T-helper 2 cell (primary cell): ENCODE results near the gene PKDREJ.

Source experiments
- DNase-seq, 5 experiments: peaks; one replicate each; pipeline versions ENCODE4 v3.0.0 to v3.0.0-alpha.2; 2012 to 2022

The PKDREJ gene

DNA sequence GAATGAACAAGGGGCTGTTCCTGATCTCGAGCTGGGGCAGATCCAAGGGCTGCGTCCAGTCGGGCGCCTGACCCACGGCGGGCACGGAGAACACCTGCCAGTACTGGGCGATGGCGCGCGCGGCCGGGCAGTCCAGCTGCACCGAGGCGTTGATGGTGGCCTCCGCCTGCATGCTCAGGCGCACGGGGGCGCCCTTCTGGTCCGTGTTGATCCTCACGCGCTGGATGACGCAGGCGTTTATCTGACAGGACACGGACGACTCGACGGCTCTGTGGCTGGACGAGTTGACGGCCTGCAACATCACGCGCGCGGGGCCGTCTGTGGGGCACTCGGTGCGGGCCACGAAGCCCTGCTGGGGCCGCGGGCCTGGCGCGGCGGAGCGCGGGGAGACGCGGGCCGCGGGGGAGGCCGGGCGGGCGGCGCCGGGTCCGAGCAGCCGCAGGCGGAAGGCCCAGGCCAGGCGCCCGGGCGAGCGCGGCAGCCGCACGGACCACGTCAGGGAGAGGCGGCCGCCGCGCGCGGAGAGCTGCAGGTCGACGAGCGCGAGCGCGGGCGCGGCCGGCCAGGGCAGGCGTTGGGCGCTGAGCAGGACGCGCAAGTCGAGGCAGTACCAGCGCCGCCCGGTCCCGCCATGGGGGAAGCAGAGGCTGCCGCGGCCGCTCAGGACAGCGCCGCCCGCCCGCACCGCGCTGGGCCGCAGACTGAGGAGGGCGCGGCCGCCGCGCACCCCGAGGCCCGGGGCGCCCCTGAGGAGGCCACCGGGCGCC lies 511 bp downstream of the PKDREJ start:
- DNase-seq, result peak in 2 of 5 experiments; percentile 26 to 57

DNA sequence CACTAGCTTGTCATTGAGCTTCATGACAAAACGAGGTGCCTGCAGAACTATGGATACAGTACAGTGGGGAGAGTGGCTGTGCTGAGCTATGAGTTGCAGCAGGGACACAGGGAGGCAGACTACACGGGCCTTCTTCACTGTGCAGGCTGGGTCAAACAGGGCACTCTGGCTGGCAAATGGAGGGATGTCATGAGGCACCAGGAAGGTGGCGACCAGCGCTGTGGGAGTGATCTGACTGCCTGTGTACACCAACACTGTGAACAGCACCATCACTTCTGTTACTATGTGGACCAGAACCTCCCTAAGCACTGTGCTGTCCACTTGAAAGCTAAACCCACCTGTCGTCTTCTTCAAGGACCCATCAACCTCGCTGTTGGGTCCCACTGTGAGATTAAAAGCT lies 3.1 kb downstream of the PKDREJ start:
- DNase-seq, result no peak

DNA sequence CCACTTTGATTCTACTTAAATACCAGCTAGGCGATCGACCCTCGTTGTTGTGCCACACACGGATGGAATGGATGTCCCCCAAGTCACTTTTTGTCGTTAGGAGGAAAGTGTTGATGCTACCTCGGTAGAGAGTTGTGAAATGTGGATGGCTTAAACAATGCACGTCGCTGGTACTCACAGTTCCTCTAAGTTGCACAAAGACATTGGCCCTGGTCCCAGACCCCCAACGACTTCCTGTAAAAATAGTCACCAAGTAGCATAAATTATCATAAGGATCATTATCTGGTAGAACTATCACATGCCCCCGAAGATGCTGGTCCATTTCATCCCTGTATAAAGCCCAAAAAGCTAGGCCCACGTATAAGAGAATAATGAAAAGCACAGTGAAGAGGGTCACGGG lies 3.8 kb downstream of the PKDREJ start:
- no peak for DNase-seq

DNA sequence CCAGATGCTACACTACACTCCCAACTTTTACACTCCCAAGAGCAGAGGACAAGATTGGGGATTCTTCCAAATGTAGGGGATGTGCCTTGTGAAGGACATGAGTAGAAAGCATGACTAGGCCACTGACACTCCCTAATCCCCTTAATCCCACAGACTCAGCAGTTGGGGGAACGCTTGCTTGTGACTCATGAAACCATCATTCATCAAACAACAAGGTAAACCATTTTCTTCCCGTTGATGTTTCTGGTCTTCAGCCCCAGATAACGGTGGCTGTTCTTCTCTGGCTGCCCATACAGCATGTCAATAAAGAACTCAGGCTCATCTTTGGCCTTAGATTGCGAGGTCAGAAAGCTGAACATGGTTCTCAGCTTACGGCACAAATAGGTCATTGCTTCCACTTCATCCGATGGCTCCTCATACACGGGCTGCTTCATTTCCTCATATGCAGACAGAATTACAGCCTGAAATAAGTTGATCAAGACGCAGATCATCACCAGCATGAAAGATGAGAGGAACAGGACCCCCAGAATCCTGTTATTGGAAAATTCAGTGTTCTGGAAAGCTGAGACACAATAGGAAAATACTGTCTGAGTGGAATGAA lies 6.7 kb downstream of the PKDREJ start:
- no peak for DNase-seq

- peak in 1 of 5 experiments; percentile 89 for DNase-seq
Measured at GRCh38 chr22:46251816-46252380, 11.2 kb downstream of the PKDREJ start.

- DNase-seq, result peak in 1 of 5 experiments; percentile 38
Measured at GRCh38 chr22:46251266-46251665, 11.9 kb downstream of the PKDREJ start.

DNA sequence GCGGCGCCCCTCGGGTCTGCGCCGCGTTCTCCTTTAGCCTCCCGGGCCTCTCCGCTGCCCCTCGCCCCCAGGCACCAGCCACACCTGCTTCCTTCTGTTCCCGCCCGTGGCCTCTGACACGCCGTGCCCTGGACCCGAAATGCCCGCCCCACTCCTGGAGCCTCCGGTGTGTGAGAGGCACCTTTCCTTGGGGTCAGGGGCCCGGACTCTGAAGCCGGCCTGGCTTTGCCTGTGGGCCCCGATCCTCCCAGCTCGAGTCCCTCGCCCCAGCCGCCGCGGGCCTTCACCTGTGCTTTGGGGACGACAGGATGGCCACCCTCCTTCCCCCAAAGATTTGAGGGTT lies 12.4 kb downstream of the PKDREJ start:
- peak in 1 of 5 experiments; percentile 22 for DNase-seq

DNA sequence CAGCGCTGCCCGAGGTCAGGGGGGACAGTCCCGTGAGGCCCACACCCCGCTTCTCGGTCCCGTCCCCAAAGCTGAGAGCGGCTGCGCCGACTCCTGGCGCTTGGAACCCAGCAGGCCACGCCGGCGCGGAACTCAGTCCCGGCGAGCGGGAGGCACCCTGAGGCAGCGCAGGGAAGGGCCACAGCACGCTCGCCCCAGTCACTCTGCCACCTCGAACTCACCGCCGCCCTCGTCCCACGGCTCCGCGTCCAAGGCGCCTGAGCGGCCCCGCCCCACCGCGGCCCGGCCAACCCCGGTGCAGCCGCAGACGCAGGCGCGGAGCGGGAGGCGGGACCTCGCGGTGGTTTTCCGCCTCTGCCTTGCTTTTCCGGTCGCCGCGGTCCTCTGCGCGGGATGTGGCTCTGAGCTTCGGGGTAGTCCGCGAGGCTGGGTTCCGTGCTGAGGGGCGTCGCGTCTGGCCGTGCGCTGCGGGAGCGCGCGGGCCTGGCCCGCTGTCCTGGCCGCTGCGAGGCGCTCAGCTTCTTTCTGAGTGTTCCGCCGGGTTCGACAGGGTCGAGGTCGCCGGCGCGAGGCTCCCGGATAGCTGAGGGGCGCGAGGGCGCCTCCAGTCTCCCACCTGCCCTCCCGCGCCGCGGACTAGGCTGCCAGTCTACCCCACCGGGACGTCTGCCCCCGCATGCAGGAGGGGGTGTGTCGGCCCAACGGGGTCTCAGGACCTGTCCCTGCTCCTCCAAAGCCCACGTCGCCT lies 12.9 kb downstream of the PKDREJ start, which contains the start of gene CDPF1:
Gene CDPF1, minus strand, starts transcription at position 259 of the 748 bp plus-strand sequence. CDS start 2,009 bp downstream, outside the sequence.
- DNase-seq, result peak; percentile 78 to 94 (median 87)

GRCh38 chr22:46247443-46247975 lies 15.6 kb downstream of the PKDREJ start:
- DNase-seq, result no peak

DNA sequence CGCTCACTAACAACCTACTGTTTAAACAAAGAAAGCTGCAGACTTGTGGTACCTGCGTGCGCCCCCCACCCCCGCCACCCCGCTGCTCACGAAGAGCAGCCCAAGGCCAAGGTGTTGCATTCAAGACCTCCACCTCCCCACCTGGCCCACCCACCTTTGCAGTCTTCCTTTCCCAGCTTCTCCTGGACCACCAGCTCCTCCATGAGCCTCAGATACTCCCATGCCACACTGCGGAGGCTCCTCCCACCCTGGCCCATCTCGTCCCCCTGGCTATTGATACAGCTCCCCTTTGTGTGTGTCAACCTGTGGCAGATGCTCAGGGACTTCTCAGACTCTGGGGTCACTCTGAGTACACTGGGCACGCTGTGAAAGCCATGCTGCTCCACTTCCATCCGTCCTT lies 17.0 kb downstream of the PKDREJ start:
- no peak for DNase-seq

DNA sequence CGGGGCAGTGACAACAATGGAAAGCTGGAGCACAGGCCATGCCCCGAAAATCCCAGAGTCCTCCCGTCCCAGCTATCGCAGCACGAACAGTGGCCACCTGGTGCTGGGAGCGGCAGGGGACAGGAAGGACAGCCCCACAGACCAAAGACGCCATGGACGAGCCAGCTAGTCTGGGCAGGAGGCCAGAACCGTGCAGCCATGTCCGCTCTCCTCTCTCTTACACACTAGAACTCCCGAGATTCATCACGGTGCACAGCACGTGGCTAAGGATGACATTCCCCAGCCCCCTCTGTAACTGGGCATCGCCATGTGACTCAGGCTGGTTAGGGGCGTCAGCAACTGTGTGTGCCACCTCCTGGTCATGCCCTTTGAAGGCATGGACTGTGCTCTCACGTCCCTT lies 17.6 kb downstream of the PKDREJ start:
- no peak for DNase-seq

- DNase-seq, result no peak
Measured at GRCh38 chr22:46244771-46245170, 18.4 kb downstream of the PKDREJ start.

DNA sequence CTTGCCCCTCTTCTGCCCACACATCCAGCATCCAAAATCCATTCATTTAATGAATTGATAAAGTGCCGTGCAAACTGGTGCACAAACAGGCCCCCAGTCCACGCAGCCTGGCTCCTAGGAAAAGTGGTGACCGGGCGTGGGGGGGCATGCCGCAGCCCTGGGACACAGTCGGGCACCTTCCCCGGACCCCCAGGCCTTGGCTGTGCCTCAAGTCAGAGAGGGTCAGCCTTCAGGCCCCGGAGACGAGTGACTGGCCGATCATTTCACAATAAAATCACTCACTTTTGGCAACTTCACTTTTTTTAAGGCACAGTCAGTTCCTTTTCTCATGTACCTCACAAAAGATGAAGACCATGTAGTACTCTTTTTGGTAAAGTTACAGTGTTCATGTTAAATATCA lies 21.1 kb downstream of the PKDREJ start:
- no peak for DNase-seq

DNA sequence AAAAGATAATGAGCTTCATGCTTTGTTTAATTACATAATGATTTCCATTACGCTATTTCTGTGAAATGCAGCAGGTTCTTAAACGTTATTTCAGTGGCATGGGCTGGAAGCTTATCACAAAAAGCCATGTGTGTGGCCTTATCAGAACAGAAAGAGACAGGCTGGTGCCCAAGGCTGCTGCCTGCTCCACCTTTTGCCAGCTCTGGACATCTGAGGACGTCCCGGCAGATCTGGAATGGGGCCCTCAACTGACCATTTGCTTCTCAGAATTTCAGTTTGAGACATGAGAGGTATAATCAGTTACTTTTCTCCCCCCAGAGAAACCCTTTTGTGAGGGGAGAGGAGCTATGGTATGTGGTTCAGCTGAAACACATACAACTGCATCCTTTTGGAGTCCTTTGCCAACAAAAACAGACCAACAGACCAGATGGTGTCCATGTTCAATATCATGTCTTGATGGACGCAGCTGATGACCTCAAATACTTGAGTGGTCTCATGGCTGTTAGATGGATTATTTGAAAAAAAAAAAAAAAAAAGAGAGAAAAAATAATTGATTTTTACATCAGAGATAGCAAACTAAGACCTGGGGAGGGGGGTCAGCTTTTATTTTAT lies 21.6 kb downstream of the PKDREJ start:
- DNase-seq, result no peak

- no peak for DNase-seq
Measured at GRCh38 chr22:46240907-46241306, 22.2 kb downstream of the PKDREJ start.

- DNase-seq, result no peak
Measured at GRCh38 chr22:46240506-46240905, 22.6 kb downstream of the PKDREJ start.

DNA sequence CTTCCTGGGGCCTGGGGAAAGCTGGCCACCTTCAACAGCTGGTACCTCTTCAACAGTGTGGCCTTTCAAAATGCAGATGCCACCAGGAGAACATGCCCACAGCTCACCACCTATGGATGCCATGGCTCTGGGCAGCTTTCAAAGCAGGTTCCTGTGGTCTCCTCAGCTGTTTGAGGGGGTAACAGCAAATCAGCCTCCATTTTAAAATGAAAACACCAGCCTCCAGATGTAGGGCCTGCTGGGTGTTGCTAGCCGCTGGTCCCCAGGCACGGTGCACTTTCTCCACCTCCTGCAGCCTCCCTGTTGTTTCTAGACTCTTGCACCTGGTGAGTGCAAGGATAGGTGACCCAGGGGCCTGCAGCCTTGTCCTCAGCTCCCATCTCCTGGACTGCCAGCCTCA lies 23.1 kb downstream of the PKDREJ start:
- DNase-seq, result no peak

- peak in 2 of 5 experiments; percentile 16 to 34 for DNase-seq
Measured at GRCh38 chr22:46239261-46240048, 23.7 kb downstream of the PKDREJ start.

DNA sequence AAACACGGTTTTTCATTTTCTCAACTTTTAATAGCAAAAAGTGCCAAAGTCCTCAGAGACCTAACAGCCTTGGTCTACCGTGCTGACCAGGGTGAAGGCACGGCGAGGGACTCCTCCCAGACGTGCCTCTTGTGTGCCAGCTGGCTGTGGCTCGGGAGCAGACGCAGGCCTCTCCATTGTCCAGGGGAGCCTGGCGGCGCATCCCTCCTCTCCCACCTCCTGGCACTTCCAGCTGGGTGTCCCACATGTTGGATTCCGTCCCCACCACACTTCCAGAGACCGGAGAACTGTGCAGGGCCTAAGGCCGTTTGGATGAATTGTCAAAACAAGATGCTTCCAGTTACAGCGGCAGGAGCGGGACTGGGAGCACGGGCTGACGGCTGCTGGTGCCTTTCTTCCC lies 24.6 kb downstream of the PKDREJ start:
- no peak for DNase-seq

DNA sequence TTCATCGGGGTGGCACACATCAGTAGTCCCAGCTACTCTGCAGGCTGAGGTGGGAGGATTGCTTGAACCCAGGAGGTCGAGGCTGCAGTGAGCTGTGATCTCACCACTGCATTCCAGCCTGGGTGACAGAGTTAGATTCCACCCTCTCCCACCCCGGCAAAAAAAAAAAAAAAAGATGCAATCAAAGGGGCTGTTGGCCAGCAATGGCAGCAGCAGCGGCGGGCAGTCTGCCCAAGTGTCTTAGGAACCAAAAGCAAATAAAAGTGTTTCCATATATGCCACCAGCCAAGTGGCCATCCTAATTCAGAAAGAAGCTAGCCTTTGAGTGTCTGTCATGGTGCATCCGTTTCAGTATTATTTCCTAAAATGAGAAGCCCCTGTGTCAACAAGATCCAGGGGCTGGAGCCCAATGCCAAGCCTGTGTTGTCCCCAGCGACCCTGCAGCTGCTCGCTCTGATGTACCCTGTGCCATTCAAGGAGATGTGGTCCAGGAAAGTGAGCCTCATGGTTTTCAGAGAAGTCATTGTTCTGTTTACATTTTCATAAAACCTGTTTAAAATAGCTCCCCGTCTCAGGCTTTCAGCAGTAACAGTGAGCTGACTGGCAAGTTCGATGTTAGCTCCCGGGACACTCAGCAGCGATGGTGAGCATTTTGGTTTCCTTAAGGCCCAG lies 25.6 kb downstream of the PKDREJ start:
- DNase-seq, result no peak

DNA sequence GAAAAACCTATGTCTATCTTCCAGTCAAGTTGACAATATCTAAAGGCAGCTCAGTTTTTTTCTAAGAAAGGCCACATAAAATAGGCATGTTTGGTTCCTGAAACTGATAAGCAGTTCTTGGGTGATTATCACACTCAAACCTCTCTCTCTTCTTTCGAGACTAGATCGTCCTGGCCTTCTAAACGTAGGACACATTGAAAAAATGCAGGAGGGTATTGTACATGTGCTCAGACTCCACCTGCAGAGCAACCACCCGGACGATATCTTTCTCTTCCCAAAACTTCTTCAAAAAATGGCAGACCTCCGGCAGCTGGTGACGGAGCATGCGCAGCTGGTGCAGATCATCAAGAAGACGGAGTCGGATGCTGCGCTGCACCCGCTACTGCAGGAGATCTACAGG lies 28.2 kb downstream of the PKDREJ start:
- DNase-seq, result no peak
